A549 (cell line): ENCODE results near the gene GNB1L. TPM values are rescaled to one million over a fixed set of nuclear protein-coding genes. Genes with fewer than 3 reads are reported as not detected.

Experiments
- ATAC-seq, 2 experiments: fragments of 200-7000 bp in 1 of 2; fragments of >200 bp in 1 of 2; cut with Nextera tagmentation in 1 of 2; cut with Tn5 transposase in 1 of 2; 3 replicates each; pipeline versions ENCODE4 v1.8.0 to v1.9.1; 2018 to 2020; ENCODE audit warnings: mild to moderate bottlenecking in 1 of 2, moderate library complexity in 1 of 2
- CTCF ChIA-PET: fragments of 300-600 bp; sonication (Branson Sonifier 250); formaldehyde crosslinking; extraction: SDS; loops from one replicate; lab custom pipeline; 2021; ENCODE audit warnings: antibody characterized with exemption, inconsistent platforms; lab: Yijun Ruan, JAX
- POLR2A ChIA-PET: fragments of 350-600 bp; formaldehyde crosslinking; extraction: SDS; loops from one replicate; lab custom pipeline; 2021; ENCODE audit warnings: antibody characterized with exemption, inconsistent platforms; lab: Yijun Ruan, JAX
- DNase-seq, 2 experiments: peaks; one replicate each; pipeline versions ENCODE4 v3.0.0 to v3.0.0-alpha.2; 2011 to 2016; ENCODE audit warnings: low read depth in 1 of 2, low spot score in 1 of 2
- FAIRE-seq: peaks from 2 replicates; lab custom pipeline; 2011; peaks lifted over from hg19 to GRCh38; lab: Jason Lieb, UNC
- H3K27ac ChIP-seq, 2 experiments: fragments of >200 bp; sonication (Bioruptor Twin); formaldehyde crosslinking; 3 replicates each; pipeline ENCODE4 v1.5.1; 2016 to 2017
- H3K4me1 ChIP-seq: fragments of >200 bp; sonication (Bioruptor Twin); formaldehyde crosslinking; 3 replicates; pipeline ENCODE4 v1.6.1; 2016
- H3K4me2 ChIP-seq: fragments of >200 bp; sonication (Bioruptor Twin); formaldehyde crosslinking; 3 replicates; pipeline ENCODE4 v1.6.1; 2016
- H3K4me3 ChIP-seq: fragments of >200 bp; sonication (Bioruptor Twin); formaldehyde crosslinking; 3 replicates; pipeline ENCODE4 v1.5.1; 2016
- H3K9me3 ChIP-seq: fragments of >200 bp; sonication (Bioruptor Twin); formaldehyde crosslinking; 3 replicates; pipeline ENCODE4 v1.6.1; 2016
- BCL3 ChIP-seq: fragments of >200 bp; sonication (Bioruptor Twin); formaldehyde crosslinking; IDR thresholded peaks from 3 replicates; pipeline ENCODE4 v1.6.1; 2016
- BHLHE40 ChIP-seq: IDR thresholded peaks from 2 replicates; pipeline ENCODE4 v1.6.1; 2012; ENCODE audit warnings: low read depth, low read length, inconsistent platforms
- CBX2 ChIP-seq: fragments of 200-600 bp; sonication (generic); IDR thresholded peaks from 2 replicates; pipeline ENCODE4 v1.6.1; 2016; ENCODE audit warnings: low read depth, mild to moderate bottlenecking, borderline replicate concordance
- CHD4 ChIP-seq: fragments of 200-600 bp; sonication (generic); IDR thresholded peaks from 2 replicates; pipeline ENCODE4 v1.6.1; 2016; ENCODE audit warnings: antibody characterized with exemption, mild to moderate bottlenecking, borderline replicate concordance
- EHMT2 ChIP-seq: fragments of 200-600 bp; sonication (generic); IDR thresholded peaks from 2 replicates; pipeline ENCODE4 v1.6.1; 2016; ENCODE audit warnings: antibody characterized with exemption, low read depth, mild to moderate bottlenecking, moderate library complexity
- EP300 ChIP-seq, 2 experiments: fragments of >200 bp; sonication (Bioruptor Twin); formaldehyde crosslinking; IDR thresholded peaks; 2 replicates in 1 of 2; 3 replicates in 1 of 2; pipeline ENCODE4 v1.6.1; 2016 to 2017
- FOSL2 ChIP-seq, 2 experiments: fragments of 450-650 bp in 1 of 2; fragments of >200 bp in 1 of 2; sonication (Bioruptor Twin) in 1 of 2; formaldehyde crosslinking; IDR thresholded peaks; 2 replicates each; pipeline versions ENCODE4 v1.5.0 to v1.6.1; 2016 to 2020; ENCODE audit warnings: mild to moderate bottlenecking in 1 of 2, moderate library complexity in 1 of 2
- FOXS1 ChIP-seq: fragments of 250-450 bp; sonication (Bioruptor Pico); IDR thresholded peaks from 2 replicates; pipeline ENCODE4 v1.5.0; 2020; ENCODE audit warnings: mild to moderate bottlenecking, moderate library complexity
- GATA3 ChIP-seq: IDR thresholded peaks from 2 replicates; pipeline ENCODE4 v1.6.1; 2012; ENCODE audit warnings: borderline replicate concordance
- HOXB13 ChIP-seq: fragments of 250-450 bp; sonication (Bioruptor Pico); IDR thresholded peaks from 2 replicates; pipeline ENCODE4 v1.5.0; 2020; ENCODE audit warnings: low read depth, mild to moderate bottlenecking, moderate library complexity
- HOXB5 ChIP-seq: fragments of 250-450 bp; sonication (Bioruptor Pico); IDR thresholded peaks from 2 replicates; pipeline ENCODE4 v1.5.0; 2020; ENCODE audit warnings: mild to moderate bottlenecking, moderate library complexity
- MAX ChIP-seq: IDR thresholded peaks from 2 replicates; pipeline ENCODE4 v1.6.1; 2012
- MYC ChIP-seq: IDR thresholded peaks from 2 replicates; pipeline ENCODE4 v1.6.1; 2012; ENCODE audit warnings: mild to moderate bottlenecking, inconsistent platforms, low read length, improper control_type of control experiment, borderline replicate concordance
- RCOR1 ChIP-seq: fragments of 150-350 bp; IDR thresholded peaks from 2 replicates; pipeline ENCODE4 v1.6.1; 2014; ENCODE audit warnings: antibody characterized with exemption, low read length, low read depth
- RFX5 ChIP-seq: fragments of 450-650 bp; IDR thresholded peaks from 2 replicates; pipeline ENCODE4 v1.7.1; 2014; ENCODE audit warnings: antibody characterized with exemption, mild to moderate bottlenecking, moderate library complexity
- SMC3 ChIP-seq: fragments of >200 bp; sonication (Bioruptor Twin); formaldehyde crosslinking; IDR thresholded peaks from 3 replicates; pipeline ENCODE4 v1.6.1; 2018; ENCODE audit warnings: inconsistent platforms
- SREBF2 ChIP-seq: fragments of 450-650 bp; IDR thresholded peaks from 2 replicates; pipeline ENCODE4 v1.6.1; 2014; ENCODE audit warnings: mild to moderate bottlenecking, moderate library complexity
- USF2 ChIP-seq: fragments of 450-650 bp; IDR thresholded peaks from 2 replicates; pipeline ENCODE4 v1.6.1; 2014; ENCODE audit warnings: antibody characterized with exemption
- ZC3H11A ChIP-seq: fragments of 450-650 bp; IDR thresholded peaks from 2 replicates; pipeline ENCODE4 v1.6.1; 2014; ENCODE audit warnings: antibody characterized with exemption, mild to moderate bottlenecking
- ZNF302 ChIP-seq: fragments of 250-450 bp; sonication (Bioruptor Pico); IDR thresholded peaks from 2 replicates; pipeline ENCODE4 v1.9.0; 2021; ENCODE audit warnings: inconsistent platforms, mild to moderate bottlenecking, moderate library complexity
- ZSCAN20 ChIP-seq: fragments of 250-450 bp; sonication (Bioruptor Pico); IDR thresholded peaks from 2 replicates; pipeline ENCODE4 v1.8.0; 2022; ENCODE audit warnings: mild to moderate bottlenecking, moderate library complexity
- WGBS: methylation state at CpG from one replicate; pipeline ENCODE4 v1.1.6; 2017; ENCODE audit errors: missing lambda C conversion rate; 5-methylcytosine and 5-hydroxymethylcytosine counted together
- polyA plus RNA-seq, 4 experiments: library from polyadenylated mRNA; depleted of rRNA in 3 of 4; stranded (reverse); fragments of >200 nt; fragmentation: RNase III in 1 of 4; extraction: RNeasy Plus Mini Kit Qiagen cat#74134 plus additional on column Dnase treatment in 1 of 4; gene quantifications; 2 replicates in 3 of 4; 3 replicates in 1 of 4; pipeline ENCODE4 v1.2.3, GENCODE V29; 2011 to 2017

Gene GNB1L
- polyA plus RNA-seq, 2 of the 4 experiments (the other 2 are of a cell fraction): 1.8 to 10.3 TPM

DNA sequence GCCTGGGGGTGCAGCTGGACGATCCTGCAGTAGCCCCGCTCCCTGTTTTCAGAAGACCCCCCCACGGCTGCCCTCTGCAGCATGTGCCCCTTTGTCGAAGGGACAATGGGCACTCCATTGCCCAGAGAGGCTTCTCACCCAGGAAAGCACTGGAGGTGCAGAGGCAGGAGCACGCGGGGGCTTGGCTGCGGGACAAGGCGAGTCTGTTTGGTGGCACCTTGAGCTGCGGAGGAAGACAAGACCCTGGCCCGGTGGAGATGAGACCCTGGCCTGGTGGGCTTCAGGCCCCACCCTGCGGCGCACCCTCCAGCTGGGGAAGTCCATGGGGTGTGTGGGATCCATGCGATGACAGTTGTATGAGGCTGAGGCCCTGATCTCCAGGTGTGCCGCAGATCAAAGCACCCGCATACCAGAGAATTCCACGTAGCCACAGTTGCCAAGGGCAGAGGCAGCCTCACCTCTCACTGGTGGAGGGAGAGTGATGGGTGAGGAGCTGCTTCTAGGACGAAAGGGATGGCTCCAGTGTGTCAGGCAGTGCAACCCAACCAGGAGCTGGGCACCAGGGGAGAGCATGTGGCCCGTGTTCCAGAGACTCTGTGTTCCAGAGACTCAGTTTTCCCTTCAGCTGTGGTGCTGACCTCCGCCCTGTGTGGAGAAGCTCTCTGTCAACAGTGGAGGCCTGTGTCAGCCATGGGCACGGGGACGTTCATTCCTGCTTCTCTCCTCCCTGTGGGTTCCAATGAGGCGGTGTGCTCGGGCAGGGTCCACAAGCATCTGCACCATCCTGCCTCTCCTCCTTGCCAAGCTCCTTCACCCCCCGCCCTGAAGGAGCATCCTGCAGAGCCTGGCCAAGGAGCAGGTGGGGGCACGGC, 84.1 kb downstream of the GNB1L start:
- WGBS: 83% methylated on average over 12 of the region's 25 CpGs
- Histone ChIP-seq H3K9me3 (no peaks in the 10 kb centered on the region), H3K4me2 (no peak overlapping the region), H3K4me3 (no peak overlapping the region), H3K4me1 (no peaks in the 10 kb centered on the region), H3K27ac (no peak overlapping the region)
- POLR2A ChIA-PET: no interaction called here
- ATAC-seq (no peak), FAIRE-seq (no peak)
- CTCF ChIA-PET: interaction anchor here (0.6 to 1.6 kb wide), 7 partner anchors 13 to 140 kb away, joined by 3 to 8 read pairs (median 3); no protein-coding TSS in a partner anchor
- TF ChIP-seq SREBF2 (no peak), ZNF302 (no peak), EHMT2 (no peak), RCOR1 (no peak), BHLHE40 (no peak), BCL3 (no peak), ZC3H11A (no peak), FOXS1 (CRISPR knock-in tag) (no peak), ZSCAN20 (CRISPR knock-in tag) (no peak), RFX5 (no peak), CHD4 (no peak), MAX (no peak), CBX2 (no peak)
- TF ChIP-seq, all 56 proteins: peak for 0
- DNase-seq: no peak

- ChIA-PET POLR2A (interaction anchor here (1.0 kb wide), 1 partner anchor 112 kb away, joined by 3 read pairs; no protein-coding TSS in a partner anchor), CTCF (interaction anchor here (1.5 kb wide), 1 partner anchor 39 kb away, joined by 8 read pairs; no protein-coding TSS in a partner anchor)
- ATAC-seq (no peak), FAIRE-seq (no peak), DNase-seq (no peak)
- H3K27ac ChIP-seq: no peak overlapping the region
- no peak for TF ChIP-seq SMC3
- no peak for TF ChIP-seq EP300 (IDR thresholded peaks at IDR 0.05)
- TF ChIP-seq MYC: no peak
- TF ChIP-seq GATA3: no peak
- TF ChIP-seq USF2: no peak
- no peak for TF ChIP-seq MAX
- H3K4me3 ChIP-seq: no peak overlapping the region
- 90% methylated on average over 12 of the region's 12 CpGs for WGBS
- H3K9me3 ChIP-seq: no peaks in the 10 kb centered on the region
- no peaks in the 10 kb centered on the region for H3K4me1 ChIP-seq
- no peak overlapping the region for H3K4me2 ChIP-seq
Observed at GRCh38 chr22:19769393-19769715, 85.3 kb downstream of the GNB1L start.

DNA sequence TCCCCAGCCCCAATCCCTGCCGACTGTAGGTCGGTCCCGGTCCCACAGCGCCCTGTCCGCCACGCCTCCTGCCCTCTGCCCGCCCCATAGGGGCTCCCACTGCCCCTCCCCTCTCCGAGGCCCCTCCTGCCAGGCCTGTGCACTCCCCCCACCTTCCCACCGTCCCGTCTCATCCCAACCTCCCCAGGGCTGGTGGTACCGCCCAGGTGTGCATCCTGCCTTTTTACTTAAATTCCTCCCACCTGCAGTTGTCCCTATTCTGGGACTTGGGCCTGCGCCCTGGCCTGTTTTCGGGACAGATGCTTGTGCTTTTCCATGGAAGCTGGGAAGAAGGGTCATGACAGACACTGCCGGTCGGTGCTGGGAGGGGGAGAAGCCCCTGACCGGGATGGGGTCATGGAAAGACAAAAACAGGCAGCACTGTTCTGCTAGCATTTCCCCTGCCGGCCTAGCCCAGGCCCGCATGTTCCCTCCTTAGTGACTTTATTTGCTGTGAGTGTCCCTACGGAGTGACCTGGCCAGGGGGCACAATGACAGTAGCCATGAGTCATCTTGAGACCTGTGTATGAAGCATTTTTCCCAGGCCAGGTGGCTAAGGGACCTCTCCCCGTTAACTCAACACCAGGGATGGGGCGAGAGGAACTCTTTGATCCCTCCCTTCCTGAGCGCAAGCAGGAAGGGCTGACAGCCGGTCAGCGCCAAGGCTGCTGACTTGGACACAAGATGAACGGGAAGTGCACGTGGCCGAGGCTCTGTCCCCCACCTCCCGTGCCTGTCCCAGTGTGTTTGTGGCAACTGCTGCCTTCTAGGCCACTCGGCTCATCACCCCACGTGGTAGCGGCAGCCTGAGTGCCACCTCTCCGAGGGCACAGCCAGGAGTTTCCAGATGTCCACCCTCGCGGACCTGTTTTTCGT, 87.0 kb downstream of the GNB1L start:
- H3K4me1 ChIP-seq: no peaks in the 10 kb centered on the region
- no peak overlapping the region for H3K4me2 ChIP-seq
- ChIA-PET CTCF (no interaction called here), POLR2A (no interaction called here)
- ATAC-seq (no peak), DNase-seq (no peak), FAIRE-seq (no peak)
- TF ChIP-seq HOXB13 (CRISPR knock-in tag) (no peak), HOXB5 (CRISPR knock-in tag) (no peak), FOSL2 (IDR thresholded peaks at IDR 0.05) (no peak), FOSL2 (CRISPR knock-in tag; IDR thresholded peaks at IDR 0.05) (no peak)
- H3K9me3 ChIP-seq: no peaks in the 10 kb centered on the region
- H3K27ac ChIP-seq: no peak overlapping the region
- 98% methylated on average over 9 of the region's 35 CpGs for WGBS
- H3K4me3 ChIP-seq: no peak overlapping the region
